Measurements from ENCODE around the gene RAD51.
A peak's percentile ranks its signal among the peaks of the same experiment; 100 is the strongest.

Gene RAD51

DNA sequence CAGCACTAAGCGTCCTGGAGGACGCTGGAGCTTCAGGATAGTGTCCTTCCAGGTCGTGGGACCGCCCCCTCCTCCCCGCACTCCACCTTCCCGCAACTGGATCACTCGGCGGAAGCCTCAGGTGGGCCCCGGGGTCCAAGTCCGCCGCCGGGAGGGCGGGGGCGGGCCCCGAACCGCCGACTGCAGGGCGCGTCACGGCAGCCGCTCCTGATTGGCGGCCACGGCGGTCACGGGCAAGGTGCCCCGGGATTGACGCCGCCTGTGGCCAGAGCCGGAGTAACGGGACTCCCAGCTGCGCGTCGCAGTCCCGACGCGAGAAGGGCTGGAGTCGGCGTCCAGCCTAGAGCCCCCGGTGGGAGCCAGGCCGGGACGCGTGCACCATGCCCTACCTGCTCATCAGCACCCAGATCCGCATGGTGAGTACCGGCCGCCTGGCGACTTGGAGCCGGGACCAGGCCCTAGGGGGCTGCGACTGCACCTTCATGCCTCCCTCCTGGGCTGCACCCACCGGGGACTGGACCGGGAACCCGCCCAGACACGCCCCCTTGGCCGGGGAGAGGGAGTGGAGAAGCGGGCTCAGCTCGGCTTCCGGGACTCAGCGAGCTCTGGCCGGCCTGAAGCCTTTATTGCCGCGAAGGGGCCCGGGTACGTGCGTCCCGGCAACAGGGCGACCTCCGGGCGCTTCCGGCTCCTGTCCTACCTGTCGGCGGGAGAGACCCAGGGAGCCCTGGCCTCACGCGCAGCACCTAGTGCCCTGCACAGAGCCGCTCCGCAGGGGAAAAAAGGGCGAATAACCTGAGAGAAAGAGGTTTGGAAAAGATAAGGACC lies 69.0 kb downstream of the RAD51 start, which contains the start of gene GCHFR:
TSS of gene GCHFR (plus strand) at position 268 of the 828 bp plus-strand sequence. CDS start at position 381, 113 bp downstream.
- peak; percentile 55 to 78 (median 67) for DNase-seq

- DNase-seq = peak in 2 of 5 experiments; percentile 14 to 15
Observed at GRCh38 chr15:40764629-40765103, 69.7 kb downstream of the RAD51 start.

- DNase-seq = no peak
Observed at GRCh38 chr15:40766194-40766815, 71.3 kb downstream of the RAD51 start.

DNA sequence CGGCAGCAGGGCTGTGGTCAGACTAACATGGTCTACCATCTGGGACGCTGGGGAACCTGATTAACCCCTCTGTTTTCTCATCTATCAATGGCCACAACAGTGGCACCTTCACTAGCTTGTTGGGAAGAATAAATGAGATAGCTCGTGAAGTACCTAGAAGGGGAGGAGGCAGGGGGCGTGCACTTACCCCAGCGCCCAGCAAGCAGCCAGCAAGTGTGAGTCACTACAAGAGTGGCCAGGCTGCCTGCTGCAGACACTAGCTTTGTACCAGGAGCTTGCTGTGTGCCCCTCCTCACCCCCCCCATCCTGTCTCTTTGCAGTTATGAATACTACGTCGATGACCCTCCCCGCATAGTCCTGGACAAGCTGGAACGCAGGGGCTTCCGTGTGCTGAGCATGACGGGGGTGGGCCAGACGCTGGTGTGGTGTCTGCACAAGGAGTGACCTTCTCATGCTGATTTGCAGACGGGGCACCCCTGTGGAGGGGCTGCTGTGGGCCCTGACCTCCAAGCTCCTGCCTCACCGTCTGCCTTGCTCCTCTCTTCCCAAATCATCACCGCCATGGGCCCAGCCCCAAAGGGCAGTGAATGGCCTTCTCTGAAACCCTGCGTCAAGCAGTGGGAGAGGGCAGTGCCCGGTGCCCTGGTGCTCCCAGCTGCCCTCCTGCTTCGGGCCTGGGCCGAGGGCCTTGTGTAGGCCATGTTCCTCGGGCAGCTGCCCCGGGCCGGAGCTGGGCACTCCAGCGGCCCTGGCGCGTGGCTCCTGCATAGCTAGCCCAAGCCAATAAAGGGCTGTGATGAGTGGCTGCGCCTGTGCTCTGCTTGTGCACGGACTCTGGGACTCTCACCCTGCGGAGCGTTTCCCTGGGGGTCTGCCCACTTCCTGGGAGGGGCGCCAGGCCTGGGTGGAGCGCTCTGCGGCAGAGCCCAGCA lies 72.2 kb downstream of the RAD51 start:
- DNase-seq = no peak

- no peak for DNase-seq
Observed at GRCh38 chr15:40767838-40768500, 73.0 kb downstream of the RAD51 start.

- peak in 1 of 5 experiments; percentile 51 for DNase-seq
Observed at GRCh38 chr15:40768521-40769273, 73.7 kb downstream of the RAD51 start.

DNA sequence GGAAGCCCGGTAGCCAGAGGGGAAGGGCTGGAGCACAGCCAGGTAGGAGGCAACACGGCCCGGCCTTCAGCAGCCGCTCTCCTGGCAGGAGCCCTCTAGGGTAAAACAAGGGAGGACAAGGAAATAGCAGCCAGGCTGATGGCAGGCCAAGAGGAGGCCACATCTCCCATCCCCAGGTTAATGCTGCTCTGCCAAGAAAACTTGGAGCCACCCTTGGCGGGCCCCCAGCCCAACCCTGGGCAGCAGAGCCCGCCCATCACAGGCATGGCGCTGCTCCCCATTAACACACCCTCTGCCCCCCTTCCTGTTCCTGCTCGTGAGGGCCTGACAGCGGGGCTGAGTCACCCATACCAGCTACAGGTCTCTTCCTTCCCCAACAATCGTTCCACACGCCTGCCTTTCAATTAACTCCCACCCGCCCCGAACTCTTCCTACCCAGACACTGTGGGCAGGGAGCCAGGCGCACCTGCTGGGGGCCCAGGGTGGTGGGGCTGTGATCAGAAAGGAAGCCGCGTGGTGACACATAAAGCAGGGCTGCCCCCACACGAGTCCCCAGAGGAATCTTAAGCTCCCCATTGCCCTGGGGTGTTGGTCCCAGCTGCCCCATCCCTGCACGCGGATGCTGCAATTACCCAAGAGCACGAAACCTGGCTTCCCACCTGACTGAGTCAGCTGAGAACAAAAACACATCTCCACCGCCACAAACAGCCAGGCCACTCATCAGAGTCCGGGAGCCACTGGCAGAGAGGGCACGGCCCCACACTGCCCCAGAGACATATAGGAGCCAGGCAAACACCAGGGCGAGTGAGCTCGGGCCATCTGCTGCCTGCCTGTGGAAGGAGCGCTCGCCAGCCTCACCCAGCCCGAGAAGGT lies 74.5 kb downstream of the RAD51 start, which contains the start of gene C15orf62:
TSS of gene C15orf62 (plus strand) at position 707 of the 873 bp plus-strand sequence. CDS start 516 bp downstream, outside the sequence.
- peak in 1 of 5 experiments; percentile 60 for DNase-seq

DNA sequence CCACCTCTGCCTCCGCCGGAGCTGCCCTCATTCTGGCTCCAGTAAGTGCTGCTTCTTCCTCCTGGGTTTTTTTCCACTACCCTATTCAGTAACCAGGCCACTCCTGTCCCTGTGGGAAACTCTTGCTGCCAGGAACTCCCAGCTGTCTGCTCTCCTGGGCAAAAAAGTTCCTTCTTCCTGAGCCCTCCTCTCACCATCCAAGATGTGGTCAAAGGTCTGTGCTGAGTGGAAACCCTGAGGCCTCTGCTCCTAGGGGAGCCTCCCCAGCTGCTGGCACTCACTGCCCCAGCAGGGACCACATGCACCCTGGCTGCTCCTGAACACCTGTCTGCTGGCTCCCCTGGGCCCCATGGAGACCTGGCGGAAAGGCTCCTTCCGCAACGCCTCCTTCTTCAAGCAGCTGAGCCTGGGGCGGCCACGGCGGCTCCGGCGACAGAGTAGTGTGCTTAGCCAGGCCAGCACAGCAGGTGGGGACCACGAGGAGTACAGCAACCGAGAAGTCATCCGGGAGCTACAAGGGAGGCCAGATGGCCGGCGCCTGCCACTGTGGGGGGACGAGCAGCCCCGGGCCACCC lies 75.3 kb downstream of the RAD51 start:
- DNase-seq = no peak

- DNase-seq = no peak
Observed at GRCh38 chr15:40771242-40771641, 76.3 kb downstream of the RAD51 start.

GRCh38 chr15:40772014-40772413 lies 77.0 kb downstream of the RAD51 start:
- no peak for DNase-seq

DNA sequence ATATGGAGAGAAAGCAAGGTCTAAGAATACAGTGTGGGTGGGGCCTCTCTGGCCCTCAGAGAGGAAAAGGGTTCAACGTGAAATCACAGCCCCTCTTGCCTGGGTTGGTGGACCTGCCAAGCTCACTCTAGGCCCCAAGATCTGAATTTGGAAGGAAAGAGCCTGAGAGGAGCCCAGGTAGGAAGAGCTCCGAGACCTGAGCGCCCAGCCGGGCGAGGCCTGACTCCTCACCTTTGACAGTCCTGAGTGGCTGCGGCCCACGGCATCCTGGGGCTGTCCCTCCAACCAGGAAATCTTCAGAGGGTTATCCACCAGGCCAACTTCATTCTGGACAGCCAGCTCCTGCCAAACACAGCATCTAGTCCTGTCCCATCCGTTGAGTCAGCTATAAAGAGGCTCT lies 78.5 kb downstream of the RAD51 start:
- no peak for DNase-seq

- no peak for DNase-seq
Observed at GRCh38 chr15:40773902-40774301, 78.9 kb downstream of the RAD51 start.

DNA sequence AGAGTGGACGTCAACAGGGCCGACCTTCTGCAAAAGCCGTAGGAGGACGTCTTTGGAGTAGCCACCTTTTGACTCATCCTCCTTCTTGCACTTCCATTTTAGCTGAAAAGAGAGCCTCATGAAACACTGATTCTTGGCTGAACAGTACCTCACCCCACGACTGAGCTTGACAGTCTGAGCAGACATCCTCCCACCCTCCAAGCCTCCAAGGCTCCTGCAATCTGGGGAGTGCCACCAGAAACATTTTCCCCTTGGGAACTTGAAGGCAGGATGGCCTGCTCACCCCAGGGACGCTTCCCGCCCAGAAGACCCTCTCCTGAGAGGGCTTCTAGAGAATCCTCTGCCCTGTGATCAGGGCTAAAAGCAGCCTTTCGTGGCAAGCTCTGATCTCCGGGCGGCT lies 80.0 kb downstream of the RAD51 start:
- DNase-seq = no peak

GRCh38 chr15:40775740-40776536 lies 81.0 kb downstream of the RAD51 start:
- no peak for DNase-seq

DNA sequence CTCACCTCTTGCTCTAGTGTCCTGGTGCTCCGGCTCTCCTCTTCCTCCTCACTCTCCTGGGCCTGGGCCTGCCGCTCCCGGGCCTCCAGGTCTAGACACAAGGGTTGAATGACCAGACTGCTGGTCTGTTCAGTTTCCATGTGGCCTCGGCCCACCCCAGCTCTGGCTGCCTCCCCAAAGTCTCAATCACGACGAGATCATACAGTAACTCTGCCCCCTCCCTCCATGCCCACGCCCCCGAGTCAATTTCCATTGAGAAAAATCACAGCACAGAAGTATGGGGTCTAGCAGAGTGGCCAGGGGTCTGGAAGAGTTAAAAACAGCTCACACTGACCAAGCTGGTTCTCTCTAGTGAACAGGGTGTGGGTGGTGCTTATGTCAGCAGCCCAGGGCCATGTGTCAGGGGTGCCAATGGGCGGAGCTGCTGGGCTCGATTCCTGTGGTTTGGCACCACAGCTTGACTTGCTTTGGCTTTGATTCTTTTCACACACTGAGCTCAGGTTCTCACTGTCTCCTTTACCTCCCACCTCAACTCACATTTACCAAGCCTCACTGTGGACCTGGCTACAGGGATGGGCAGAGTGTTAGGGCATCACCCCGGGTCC lies 81.7 kb downstream of the RAD51 start:
- DNase-seq = peak in 2 of 5 experiments; percentile 70 to 77
